CD4-positive, CD25-positive, alpha-beta regulatory T cell (primary cell): Measurements from ENCODE around the gene ZFP90. TPM values are rescaled to one million over a fixed set of nuclear protein-coding genes. Genes with fewer than 3 reads are reported as not detected.

ENCODE experiments used
- ATAC-seq, 2 donors: fragments of 150-1000 bp; cut with Tn5 transposase; one replicate each; pipeline ENCODE4 v1.10.0; 2021; ENCODE audit warnings: low read depth in 2 of 2, moderate number of reproducible peaks in 2 of 2, moderate library complexity in 1 of 2
- DNase-seq, 3 donors: peaks; one replicate each; pipeline versions ENCODE4 v3.0.0 to v3.0.0-alpha.2; 2012 to 2022; ENCODE audit warnings: mixed read lengths in 1 of 3
- H3K27ac ChIP-seq: one replicate; pipeline ENCODE4 v1.7.0; 2013; ENCODE audit warnings: mild to moderate bottlenecking, low read length; ENCODE audit not compliant: insufficient read depth, poor library complexity, severe bottlenecking
- H3K27me3 ChIP-seq: one replicate; pipeline ENCODE4 v1.7.0; 2013; ENCODE audit warnings: low read length; ENCODE audit not compliant: control insufficient read depth, insufficient read depth
- H3K36me3 ChIP-seq: one replicate; pipeline ENCODE4 v1.7.0; 2013; ENCODE audit warnings: mild to moderate bottlenecking, low read length, moderate library complexity; ENCODE audit not compliant: control insufficient read depth, insufficient read depth
- H3K4me1 ChIP-seq: 2 replicates; pipeline ENCODE4 v1.7.0; 2013; ENCODE audit warnings: mild to moderate bottlenecking, low read length; ENCODE audit not compliant: insufficient read depth, control insufficient read depth, poor library complexity, severe bottlenecking
- H3K4me3 ChIP-seq: one replicate; pipeline ENCODE4 v1.7.0; 2013; ENCODE audit warnings: low read depth, mild to moderate bottlenecking, low read length, moderate library complexity
- H3K9me3 ChIP-seq, 2 experiments: 1 replicate in 1 of 2; 2 replicates in 1 of 2; pipeline ENCODE4 v1.7.0; 2013; ENCODE audit warnings: low read length in 2 of 2, mild to moderate bottlenecking in 1 of 2, moderate library complexity in 1 of 2; ENCODE audit not compliant: control insufficient read depth in 2 of 2
- H3K27ac Mint-ChIP-seq, 3 donors: one replicate each; pipeline ENCODE4 v1.8.0; 2020 to 2022; ENCODE audit warnings: mild to moderate bottlenecking in 3 of 3, mixed read lengths in 3 of 3, moderate library complexity in 2 of 3
- H3K27me3 Mint-ChIP-seq: one replicate; pipeline ENCODE4 v1.8.0; 2022; ENCODE audit warnings: mild to moderate bottlenecking, mixed read lengths
- H3K36me3 Mint-ChIP-seq: one replicate; pipeline ENCODE4 v1.8.0; 2020; ENCODE audit warnings: mixed read lengths
- H3K4me1 Mint-ChIP-seq, 4 donors: one replicate each; pipeline ENCODE4 v1.8.0; 2020 to 2022; ENCODE audit warnings: mixed read lengths in 4 of 4, mild to moderate bottlenecking in 1 of 4
- H3K4me3 Mint-ChIP-seq, 4 donors: one replicate each; pipeline ENCODE4 v1.8.0; 2020 to 2022; ENCODE audit warnings: mild to moderate bottlenecking in 4 of 4, mixed read lengths in 4 of 4, moderate library complexity in 3 of 4
- H3K9me3 Mint-ChIP-seq, 7 donors: one replicate each; pipeline ENCODE4 v1.8.0; 2020 to 2022; ENCODE audit warnings: mixed read lengths in 7 of 7, mild to moderate bottlenecking in 3 of 7, moderate library complexity in 2 of 7
- polyA plus RNA-seq, 4 donors: library from polyadenylated mRNA; unstranded; fragments of 300-500 nt; fragmentation: Illumina TruSeq; gene quantifications; one replicate each; pipeline ENCODE4 v1.2.3, GENCODE V29; 2021
- total RNA-seq: library from RNA; stranded (reverse); gene quantifications from one replicate; pipeline ENCODE4 v1.2.3, GENCODE V29; 2022

ZFP90 gene
- total and polyA plus RNA-seq, 5 donors from 2014 or later, result 20.6 to 49.3 (median 24.8) TPM

GRCh38 chr16:68509381-68509780 lies 29.7 kb upstream of the ZFP90 start:
- Histone ChIP-seq H3K4me1 (peaks cover 4% of the 10 kb centered on the region), H3K27ac (no peak overlapping the region), H3K36me3 (no peaks in the 10 kb centered on the region), H3K4me3 (no peak overlapping the region), H3K27me3 (no peaks in the 10 kb centered on the region), H3K9me3 (no peaks in the 10 kb centered on the region)
- Mint-ChIP-seq H3K27ac (no peak overlapping the region), H3K4me1 (peaks cover 0 to 15% (median 3%) of the 10 kb centered on the region in 4 donors), H3K9me3 (no peaks in the 10 kb centered on the region), H3K27me3 (peaks cover 31% of the 10 kb centered on the region), H3K4me3 (no peak overlapping the region), H3K36me3 (no peaks in the 10 kb centered on the region)
- DNase-seq (no peak), ATAC-seq (no peak)

GRCh38 chr16:68510775-68511174 lies 28.3 kb upstream of the ZFP90 start:
- H3K9me3 Mint-ChIP-seq, result no peaks in the 10 kb centered on the region
- H3K4me3 Mint-ChIP-seq, result no peak overlapping the region
- no peaks in the 10 kb centered on the region for H3K36me3 Mint-ChIP-seq
- Histone ChIP-seq H3K9me3 (no peaks in the 10 kb centered on the region), H3K27me3 (no peaks in the 10 kb centered on the region), H3K36me3 (no peaks in the 10 kb centered on the region), H3K4me1 (peaks cover 4% of the 10 kb centered on the region), H3K4me3 (no peak overlapping the region), H3K27ac (no peak overlapping the region)
- H3K27ac Mint-ChIP-seq, result no peak overlapping the region
- DNase-seq (no peak), ATAC-seq (no peak)
- peaks cover 0 to 15% (median 3%) of the 10 kb centered on the region in 4 donors for H3K4me1 Mint-ChIP-seq
- H3K27me3 Mint-ChIP-seq, result peaks cover 31% of the 10 kb centered on the region

DNA sequence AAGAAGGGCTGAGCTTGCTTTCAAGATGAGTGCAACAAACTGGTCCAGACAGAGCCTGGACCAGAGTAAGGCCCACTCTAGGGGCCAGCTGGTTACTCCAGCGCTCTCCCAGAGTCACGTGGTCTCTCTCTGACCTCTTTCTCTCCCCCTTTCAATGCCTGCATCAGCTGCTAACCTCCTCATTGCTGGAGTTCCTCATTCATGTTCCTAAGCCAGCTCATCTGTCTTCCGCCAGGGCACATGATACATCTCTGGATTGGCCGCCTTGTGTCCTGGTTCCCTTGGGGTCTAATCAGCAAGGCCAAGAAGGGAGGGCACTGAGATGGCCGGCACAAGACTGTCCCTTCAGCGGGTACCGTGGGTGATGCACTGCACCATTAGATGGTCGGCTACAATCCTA lies 26.9 kb upstream of the ZFP90 start:
- H3K4me3 ChIP-seq, result no peak overlapping the region
- H3K36me3 ChIP-seq, result no peaks in the 10 kb centered on the region
- H3K4me1 ChIP-seq, result peaks cover 4% of the 10 kb centered on the region
- H3K27me3 Mint-ChIP-seq, result peaks cover 23% of the 10 kb centered on the region
- H3K4me1 Mint-ChIP-seq, result peaks cover 0 to 15% (median 3%) of the 10 kb centered on the region in 4 donors
- no peak overlapping the region for H3K27ac ChIP-seq
- H3K9me3 Mint-ChIP-seq, result no peaks in the 10 kb centered on the region
- H3K36me3 Mint-ChIP-seq, result no peaks in the 10 kb centered on the region
- H3K27me3 ChIP-seq, result no peaks in the 10 kb centered on the region
- no peak for DNase-seq
- H3K4me3 Mint-ChIP-seq, result peak overlapping the region in 2 of 4 donors; percentile 14 to 19
- H3K27ac Mint-ChIP-seq, result peak overlapping the region in 1 of 3 donors; percentile 69
- no peak for ATAC-seq
- H3K9me3 ChIP-seq, result no peaks in the 10 kb centered on the region

- ATAC-seq (no peak), DNase-seq (no peak)
- H3K27me3 ChIP-seq, result no peaks in the 10 kb centered on the region
- no peaks in the 10 kb centered on the region for H3K36me3 ChIP-seq
- Mint-ChIP-seq H3K27ac (no peak overlapping the region), H3K4me1 (peaks cover 0 to 15% (median 3%) of the 10 kb centered on the region in 4 donors), H3K27me3 (peaks cover 19% of the 10 kb centered on the region), H3K4me3 (peak overlapping the region in 2 of 4 donors; percentile 11 to 14), H3K9me3 (no peaks in the 10 kb centered on the region), H3K36me3 (no peaks in the 10 kb centered on the region)
- H3K9me3 ChIP-seq, result no peaks in the 10 kb centered on the region
- H3K4me1 ChIP-seq, result peaks cover 4% of the 10 kb centered on the region
- H3K4me3 ChIP-seq, result no peak overlapping the region
- no peak overlapping the region for H3K27ac ChIP-seq
Observed at GRCh38 chr16:68512742-68513141, 26.3 kb upstream of the ZFP90 start.

- H3K27ac Mint-ChIP-seq, result peak overlapping the region in 1 of 3 donors; percentile 26
- peaks cover 0 to 14% (median 3%) of the 10 kb centered on the region in 4 donors for H3K4me1 Mint-ChIP-seq
- peaks cover 4% of the 10 kb centered on the region for H3K4me1 ChIP-seq
- H3K4me3 ChIP-seq, result no peak overlapping the region
- ATAC-seq (no peak), DNase-seq (no peak)
- H3K36me3 Mint-ChIP-seq, result no peaks in the 10 kb centered on the region
- no peaks in the 10 kb centered on the region for H3K9me3 ChIP-seq
- H3K9me3 Mint-ChIP-seq, result no peaks in the 10 kb centered on the region
- H3K27me3 ChIP-seq, result no peaks in the 10 kb centered on the region
- H3K4me3 Mint-ChIP-seq, result no peak overlapping the region
- H3K36me3 ChIP-seq, result no peaks in the 10 kb centered on the region
- no peak overlapping the region for H3K27ac ChIP-seq
- peaks cover 12% of the 10 kb centered on the region for H3K27me3 Mint-ChIP-seq
Observed at GRCh38 chr16:68514511-68514910, 24.6 kb upstream of the ZFP90 start.

GRCh38 chr16:68517606-68518166 lies 21.4 kb upstream of the ZFP90 start:
- no peak overlapping the region for H3K27ac Mint-ChIP-seq
- H3K4me1 ChIP-seq, result peaks cover 9% of the 10 kb centered on the region
- no peak overlapping the region for H3K4me3 ChIP-seq
- no peaks in the 10 kb centered on the region for H3K27me3 ChIP-seq
- DNase-seq (no peak), ATAC-seq (no peak)
- no peaks in the 10 kb centered on the region for H3K9me3 ChIP-seq
- peaks cover 0 to 9% (median 5%) of the 10 kb centered on the region in 4 donors for H3K4me1 Mint-ChIP-seq
- H3K9me3 Mint-ChIP-seq, result no peaks in the 10 kb centered on the region
- no peaks in the 10 kb centered on the region for H3K36me3 ChIP-seq
- peaks cover 19% of the 10 kb centered on the region for H3K27me3 Mint-ChIP-seq
- H3K4me3 Mint-ChIP-seq, result no peak overlapping the region
- H3K27ac ChIP-seq, result no peak overlapping the region
- no peaks in the 10 kb centered on the region for H3K36me3 Mint-ChIP-seq

DNA sequence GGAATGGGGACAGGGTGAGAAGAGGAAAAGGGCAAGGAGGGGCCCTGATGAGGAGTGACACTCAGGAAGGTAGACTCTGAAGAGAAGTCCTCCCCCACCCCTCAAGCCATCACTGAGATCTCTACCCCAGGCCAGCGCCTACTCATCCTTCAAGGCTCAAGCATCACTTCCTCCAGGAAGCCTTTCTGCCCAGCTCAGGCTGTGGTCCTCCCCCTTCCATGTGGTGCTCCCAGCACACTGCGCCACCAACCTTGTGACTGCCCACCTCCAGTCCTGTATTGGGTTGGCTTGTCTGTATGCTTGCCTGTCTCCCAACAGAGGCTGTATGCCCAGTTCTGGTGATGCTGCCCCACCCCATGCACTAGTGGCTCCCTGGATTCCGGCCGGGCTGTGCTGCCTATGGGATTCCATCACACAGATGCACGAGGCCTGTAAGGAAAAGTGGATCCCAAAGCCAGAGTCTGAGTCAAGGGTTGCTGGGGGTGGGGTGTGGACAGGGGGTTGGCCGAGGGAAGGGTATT lies 19.8 kb upstream of the ZFP90 start:
- no peaks in the 10 kb centered on the region for H3K36me3 ChIP-seq
- ATAC-seq (no peak), DNase-seq (no peak)
- H3K27ac Mint-ChIP-seq, result peak overlapping the region in 1 of 3 donors; percentile 69
- peaks cover 0 to 9% (median 4%) of the 10 kb centered on the region in 4 donors for H3K4me1 Mint-ChIP-seq
- H3K4me3 ChIP-seq, result no peak overlapping the region
- H3K4me3 Mint-ChIP-seq, result no peak overlapping the region
- H3K4me1 ChIP-seq, result peaks cover 9% of the 10 kb centered on the region
- H3K27ac ChIP-seq, result no peak overlapping the region
- H3K27me3 Mint-ChIP-seq, result peaks cover 22% of the 10 kb centered on the region
- H3K36me3 Mint-ChIP-seq, result no peaks in the 10 kb centered on the region
- no peaks in the 10 kb centered on the region for H3K9me3 ChIP-seq
- H3K27me3 ChIP-seq, result no peaks in the 10 kb centered on the region
- H3K9me3 Mint-ChIP-seq, result no peaks in the 10 kb centered on the region

DNA sequence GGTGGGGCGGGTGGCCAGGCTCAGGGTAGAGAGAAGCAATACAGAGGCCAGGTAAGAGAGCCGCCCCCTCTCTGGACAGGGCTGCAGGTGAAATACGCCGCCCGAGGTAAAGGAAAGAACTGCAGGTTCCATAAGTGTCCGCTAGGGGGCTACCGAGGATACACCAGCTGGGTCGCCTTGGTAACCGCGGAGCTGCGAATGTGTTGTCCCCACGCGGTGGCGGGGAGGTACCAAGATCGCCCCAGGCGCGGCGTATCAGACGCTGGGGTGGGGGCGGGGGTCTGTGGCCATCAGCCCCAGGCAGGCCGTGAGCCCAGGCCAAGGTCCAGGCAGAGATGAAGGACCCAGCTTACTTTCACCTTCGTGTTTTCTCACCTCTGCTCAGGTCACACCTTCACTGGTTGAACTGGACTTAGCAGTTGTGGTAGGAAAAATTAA lies 18.4 kb upstream of the ZFP90 start:
- no peaks in the 10 kb centered on the region for H3K9me3 ChIP-seq
- Mint-ChIP-seq H3K27me3 (peaks cover 22% of the 10 kb centered on the region), H3K4me3 (peak overlapping the region; percentile 50 to 73 (median 69)), H3K4me1 (peaks cover 0 to 9% (median 4%) of the 10 kb centered on the region in 4 donors), H3K36me3 (no peaks in the 10 kb centered on the region), H3K9me3 (no peaks in the 10 kb centered on the region), H3K27ac (peak overlapping the region; percentile 65 to 73 (median 66))
- ATAC-seq, result peak; percentile 94 to 98
- H3K4me3 ChIP-seq, result peak overlapping the region; percentile 73
- H3K27ac ChIP-seq, result no peak overlapping the region
- no peaks in the 10 kb centered on the region for H3K27me3 ChIP-seq
- peak; percentile 76 to 89 (median 88) for DNase-seq
- H3K4me1 ChIP-seq, result peaks cover 9% of the 10 kb centered on the region
- H3K36me3 ChIP-seq, result no peaks in the 10 kb centered on the region
